ENCODE measurements around the gene RAD50. TPM values are rescaled to one million over a fixed set of nuclear protein-coding genes. Genes with fewer than 3 reads are reported as not detected.
"Not testable (repeated sequence)": the region's sequence is repeated elsewhere in the genome, so short reads cannot be mapped to it uniquely, and the experiment has no call there.

Gene RAD50
- total RNA-seq (17.6 TPM), polyA plus RNA-seq (8.9 TPM)
- long read RNA-seq, donor 1 = 0 reads
- long read RNA-seq, donor 2 = 0 reads
- long read RNA-seq, donor 3, partial matches to known transcripts = 5 of 5 reads
- long read RNA-seq, donor 3, other reads (novel, unspliced or antisense) = 0 of 5 reads
- long read RNA-seq, donor 4 = 0 reads
- long read RNA-seq, donor 5, partial matches to known transcripts = 6 of 6 reads
- long read RNA-seq, donor 5, other reads (novel, unspliced or antisense) = 0 of 6 reads
- long read RNA-seq, donor 6, full-length matches to known transcripts = 2 of 18 reads
- long read RNA-seq, donor 6, partial matches to known transcripts = 16 of 18 reads
- long read RNA-seq, donor 6, other reads (novel, unspliced or antisense) = 0 of 18 reads
- long read RNA-seq, donor 7, partial matches to known transcripts = 5 of 5 reads
- long read RNA-seq, donor 7, other reads (novel, unspliced or antisense) = 0 of 5 reads
- long read RNA-seq, donor 8, partial matches to known transcripts = 5 of 5 reads
- long read RNA-seq, donor 8, other reads (novel, unspliced or antisense) = 0 of 5 reads
- long read RNA-seq, donor 9 = 0 reads
- long read RNA-seq, donor 10 = 0 reads

DNA sequence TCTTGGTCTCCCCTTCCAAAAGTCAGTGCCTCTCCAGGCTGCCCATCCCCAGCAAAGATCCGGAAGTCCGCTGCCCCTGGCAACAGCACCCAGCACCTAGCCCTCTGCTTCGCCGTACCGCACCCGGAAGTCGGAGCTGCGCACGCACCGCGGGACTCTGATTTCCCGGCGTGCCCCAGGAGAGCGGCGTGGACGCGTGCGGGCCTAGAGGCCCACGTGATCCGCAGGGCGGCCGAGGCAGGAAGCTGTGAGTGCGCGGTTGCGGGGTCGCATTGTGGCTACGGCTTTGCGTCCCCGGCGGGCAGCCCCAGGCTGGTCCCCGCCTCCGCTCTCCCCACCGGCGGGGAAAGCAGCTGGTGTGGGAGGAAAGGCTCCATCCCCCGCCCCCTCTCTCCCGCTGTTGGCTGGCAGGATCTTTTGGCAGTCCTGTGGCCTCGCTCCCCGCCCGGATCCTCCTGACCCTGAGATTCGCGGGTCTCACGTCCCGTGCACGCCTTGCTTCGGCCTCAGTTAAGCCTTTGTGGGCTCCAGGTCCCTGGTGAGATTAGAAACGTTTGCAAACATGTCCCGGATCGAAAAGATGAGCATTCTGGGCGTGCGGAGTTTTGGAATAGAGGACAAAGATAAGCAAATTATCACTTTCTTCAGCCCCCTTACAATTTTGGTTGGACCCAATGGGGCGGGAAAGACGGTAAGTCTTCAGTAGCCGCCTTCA lies at the start of gene RAD50:
Gene RAD50 (plus strand): TSS at position 215 of the 715 bp plus-strand sequence. CDS start 348 bp downstream, at position 563.
- Histone ChIP-seq H3K4me3 (ENCODE audit: low read length in 2 of 2) (peak within 1 kb of the TSS; percentile 92 to 99), H3K4me1 (ENCODE audit: control insufficient read depth in 2 of 2, insufficient read depth in 2 of 2, low read length in 2 of 2) (peaks cover 5 to 18% of the 10 kb centered on the region in 2 donors), H3K9me3 (ENCODE audit: control insufficient read depth in 2 of 2, insufficient read depth in 1 of 2, low read length in 1 of 2) (peaks cover 0 to 7% of the 10 kb centered on the region in 2 donors), H3K27ac (ENCODE audit: low read depth in 1 of 2, low read length in 1 of 2) (peak within 1 kb of the TSS; percentile 87 to 96), H3K27me3 (ENCODE audit: control insufficient read depth in 2 of 2, insufficient read depth in 1 of 2, low read length in 1 of 2) (no peaks in the 10 kb centered on the region), H3K36me3 (ENCODE audit: control insufficient read depth in 2 of 2, insufficient read depth in 2 of 2, low read length in 1 of 2) (peaks cover 0 to 22% of the 10 kb centered on the region in 2 donors)
- under 1% methylated on average over 53 of the region's 53 CpGs for WGBS
- peak; percentile 68 to 94 (median 83) for DNase-seq (ENCODE audit: low read depth in 6 of 9, low spot score in 9 of 9)

GRCh38 chr5:132510076-132510475 lies 46.7 kb upstream of the RAD50 start:
- no peak for DNase-seq (ENCODE audit: low read depth in 6 of 9, low spot score in 9 of 9)
- no peak overlapping the region for H3K27ac ChIP-seq (ENCODE audit: low read depth in 1 of 2, low read length in 1 of 2)

DNA sequence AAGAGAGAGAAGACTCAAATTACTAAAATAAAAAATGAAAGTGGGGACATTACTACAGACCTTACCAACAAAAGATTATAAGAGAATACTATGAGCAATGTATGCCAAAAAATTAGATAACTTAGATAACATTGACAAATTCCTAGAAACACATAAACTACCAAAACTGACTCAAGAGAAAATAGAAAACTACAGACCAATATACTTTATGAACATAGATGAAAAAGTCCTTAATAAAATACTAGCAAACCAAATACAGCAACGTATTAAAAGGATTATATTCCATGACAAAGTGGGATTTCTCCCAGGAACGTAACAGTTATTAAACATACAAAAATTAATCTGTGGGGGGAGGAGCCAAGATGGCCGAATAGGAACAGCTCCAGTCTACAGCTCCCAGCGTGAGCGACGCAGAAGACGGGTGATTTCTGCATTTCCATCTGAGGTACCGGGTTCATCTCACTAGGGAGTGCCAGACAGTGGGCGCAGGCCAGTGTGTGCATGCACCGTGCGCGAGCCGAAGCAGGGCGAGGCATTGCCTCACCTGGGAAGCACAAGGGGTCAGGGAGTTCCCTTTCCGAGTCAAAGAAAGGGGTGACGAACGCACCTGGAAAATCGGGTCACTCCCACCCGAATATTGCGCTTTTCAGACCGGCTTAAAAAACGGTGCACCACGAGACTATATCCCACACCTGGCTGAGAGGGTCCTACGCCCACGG lies 43.0 kb upstream of the RAD50 start:
- 92% methylated on average over 12 of the region's 25 CpGs for WGBS
- H3K4me3 ChIP-seq (ENCODE audit: low read length in 2 of 2); H3K4me1 ChIP-seq (ENCODE audit: control insufficient read depth in 2 of 2, insufficient read depth in 2 of 2, low read length in 2 of 2); H3K9me3 ChIP-seq (ENCODE audit: control insufficient read depth in 2 of 2, insufficient read depth in 1 of 2, low read length in 1 of 2); DNase-seq (ENCODE audit: low read depth in 6 of 9, low spot score in 9 of 9); H3K27me3 ChIP-seq (ENCODE audit: control insufficient read depth in 2 of 2, insufficient read depth in 1 of 2, low read length in 1 of 2); H3K36me3 ChIP-seq (ENCODE audit: control insufficient read depth in 2 of 2, insufficient read depth in 2 of 2, low read length in 1 of 2); H3K27ac ChIP-seq (ENCODE audit: low read depth in 1 of 2, low read length in 1 of 2): not testable (repeated sequence)

More at GRCh38 chr5:132510076-132510475, 46.7 kb upstream of the RAD50 start:
- H3K36me3 ChIP-seq (ENCODE audit: control insufficient read depth in 2 of 2, insufficient read depth in 2 of 2, low read length in 1 of 2) = no peaks in the 10 kb centered on the region
- H3K4me3 ChIP-seq (ENCODE audit: low read length in 2 of 2) = no peak overlapping the region
- H3K27me3 ChIP-seq (ENCODE audit: control insufficient read depth in 2 of 2, insufficient read depth in 1 of 2, low read length in 1 of 2) = no peaks in the 10 kb centered on the region
- H3K4me1 ChIP-seq (ENCODE audit: control insufficient read depth in 2 of 2, insufficient read depth in 2 of 2, low read length in 2 of 2) = no peaks in the 10 kb centered on the region
- no peaks in the 10 kb centered on the region for H3K9me3 ChIP-seq (ENCODE audit: control insufficient read depth in 2 of 2, insufficient read depth in 1 of 2, low read length in 1 of 2)

DNA sequence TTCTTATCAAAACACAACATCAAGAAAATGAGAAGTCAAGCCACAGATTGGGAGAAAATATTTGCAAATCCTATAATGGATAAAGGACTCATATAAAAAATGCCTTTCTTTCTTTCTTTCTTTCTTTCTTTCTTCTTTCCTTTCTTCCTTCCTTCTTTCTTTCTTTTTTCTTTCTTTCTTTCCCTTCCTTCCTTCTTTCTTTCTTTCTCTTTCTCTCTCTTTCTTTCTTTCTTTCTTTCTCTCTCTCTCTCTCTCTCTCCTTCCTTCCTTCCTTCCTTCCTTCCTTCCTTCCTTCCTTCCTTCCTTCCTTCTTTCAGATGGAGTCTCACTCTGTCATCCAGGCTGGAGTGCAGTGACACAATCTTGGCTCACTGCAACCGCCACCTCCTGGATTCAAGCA lies 34.7 kb upstream of the RAD50 start:
- H3K4me3 ChIP-seq (ENCODE audit: low read length in 2 of 2); H3K4me1 ChIP-seq (ENCODE audit: control insufficient read depth in 2 of 2, insufficient read depth in 2 of 2, low read length in 2 of 2); H3K9me3 ChIP-seq (ENCODE audit: control insufficient read depth in 2 of 2, insufficient read depth in 1 of 2, low read length in 1 of 2); H3K27ac ChIP-seq (ENCODE audit: low read depth in 1 of 2, low read length in 1 of 2); H3K27me3 ChIP-seq (ENCODE audit: control insufficient read depth in 2 of 2, insufficient read depth in 1 of 2, low read length in 1 of 2); DNase-seq (ENCODE audit: low read depth in 6 of 9, low spot score in 9 of 9); H3K36me3 ChIP-seq (ENCODE audit: control insufficient read depth in 2 of 2, insufficient read depth in 2 of 2, low read length in 1 of 2): not testable (repeated sequence)
- WGBS = 98% methylated on average over 1 of the region's 1 CpG

GRCh38 chr5:132524877-132525276 lies 31.9 kb upstream of the RAD50 start:
- H3K36me3 ChIP-seq (ENCODE audit: control insufficient read depth in 2 of 2, insufficient read depth in 2 of 2, low read length in 1 of 2); H3K9me3 ChIP-seq (ENCODE audit: control insufficient read depth in 2 of 2, insufficient read depth in 1 of 2, low read length in 1 of 2); H3K4me3 ChIP-seq (ENCODE audit: low read length in 2 of 2); H3K27me3 ChIP-seq (ENCODE audit: control insufficient read depth in 2 of 2, insufficient read depth in 1 of 2, low read length in 1 of 2); DNase-seq (ENCODE audit: low read depth in 6 of 9, low spot score in 9 of 9); H3K27ac ChIP-seq (ENCODE audit: low read depth in 1 of 2, low read length in 1 of 2): not testable (repeated sequence)
- WGBS = 95% methylated on average over 5 of the region's 5 CpGs
- H3K4me1 ChIP-seq (ENCODE audit: control insufficient read depth in 2 of 2, insufficient read depth in 2 of 2, low read length in 2 of 2) = peaks cover 4 to 15% of the 10 kb centered on the region in 2 donors

DNA sequence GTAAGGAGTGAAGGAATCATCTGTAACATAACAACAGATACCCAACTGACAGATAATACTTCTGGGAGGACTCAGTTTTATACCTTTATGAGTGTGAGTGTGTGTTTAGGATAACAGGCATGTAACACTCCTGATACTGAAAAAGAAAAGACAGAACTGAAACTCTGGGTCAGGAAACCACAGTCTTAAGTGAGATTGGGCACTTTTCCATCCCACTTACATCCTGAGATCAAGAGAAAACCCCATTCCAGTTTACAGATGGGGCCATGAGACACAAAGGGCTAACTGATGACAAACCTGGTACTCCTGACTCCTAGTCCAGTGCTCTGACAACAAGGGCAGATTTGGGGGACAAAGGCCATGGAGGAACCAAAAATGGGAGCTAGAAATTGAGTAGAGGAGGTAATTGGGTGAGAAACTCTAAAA lies 31.5 kb upstream of the RAD50 start:
- peaks cover 4 to 15% of the 10 kb centered on the region in 2 donors for H3K4me1 ChIP-seq (ENCODE audit: control insufficient read depth in 2 of 2, insufficient read depth in 2 of 2, low read length in 2 of 2)
- no peak overlapping the region for H3K4me3 ChIP-seq (ENCODE audit: low read length in 2 of 2)
- no peaks in the 10 kb centered on the region for H3K36me3 ChIP-seq (ENCODE audit: control insufficient read depth in 2 of 2, insufficient read depth in 2 of 2, low read length in 1 of 2)
- no peak for DNase-seq (ENCODE audit: low read depth in 6 of 9, low spot score in 9 of 9)
- no peaks in the 10 kb centered on the region for H3K9me3 ChIP-seq (ENCODE audit: control insufficient read depth in 2 of 2, insufficient read depth in 1 of 2, low read length in 1 of 2)
- H3K27ac ChIP-seq (ENCODE audit: low read depth in 1 of 2, low read length in 1 of 2) = no peak overlapping the region
- no peaks in the 10 kb centered on the region for H3K27me3 ChIP-seq (ENCODE audit: control insufficient read depth in 2 of 2, insufficient read depth in 1 of 2, low read length in 1 of 2)

GRCh38 chr5:132526290-132526973 lies 30.3 kb upstream of the RAD50 start:
- Histone ChIP-seq H3K4me3 (ENCODE audit: low read length in 2 of 2) (peak overlapping the region in 1 of 2 donors; percentile 11), H3K36me3 (ENCODE audit: control insufficient read depth in 2 of 2, insufficient read depth in 2 of 2, low read length in 1 of 2) (no peaks in the 10 kb centered on the region), H3K27ac (ENCODE audit: low read depth in 1 of 2, low read length in 1 of 2) (no peak overlapping the region), H3K9me3 (ENCODE audit: control insufficient read depth in 2 of 2, insufficient read depth in 1 of 2, low read length in 1 of 2) (no peaks in the 10 kb centered on the region), H3K27me3 (ENCODE audit: control insufficient read depth in 2 of 2, insufficient read depth in 1 of 2, low read length in 1 of 2) (no peaks in the 10 kb centered on the region), H3K4me1 (ENCODE audit: control insufficient read depth in 2 of 2, insufficient read depth in 2 of 2, low read length in 2 of 2) (peaks cover 4 to 15% of the 10 kb centered on the region in 2 donors)
- peak in 8 of 9 donors; percentile 27 to 76 (median 48) for DNase-seq (ENCODE audit: low read depth in 6 of 9, low spot score in 9 of 9)
- WGBS = 56% methylated on average over 11 of the region's 11 CpGs

GRCh38 chr5:132526974-132527564 lies 29.7 kb upstream of the RAD50 start:
- 67% methylated on average over 8 of the region's 8 CpGs for WGBS
- no peaks in the 10 kb centered on the region for H3K36me3 ChIP-seq (ENCODE audit: control insufficient read depth in 2 of 2, insufficient read depth in 2 of 2, low read length in 1 of 2)

More at GRCh38 chr5:132526974-132527564, 29.7 kb upstream of the RAD50 start:
- DNase-seq (ENCODE audit: low read depth in 6 of 9, low spot score in 9 of 9) = peak in 1 of 9 donors; percentile 2
- Histone ChIP-seq H3K9me3 (ENCODE audit: control insufficient read depth in 2 of 2, insufficient read depth in 1 of 2, low read length in 1 of 2) (no peaks in the 10 kb centered on the region), H3K27ac (ENCODE audit: low read depth in 1 of 2, low read length in 1 of 2) (no peak overlapping the region), H3K27me3 (ENCODE audit: control insufficient read depth in 2 of 2, insufficient read depth in 1 of 2, low read length in 1 of 2) (no peaks in the 10 kb centered on the region), H3K4me1 (ENCODE audit: control insufficient read depth in 2 of 2, insufficient read depth in 2 of 2, low read length in 2 of 2) (peaks cover 4 to 15% of the 10 kb centered on the region in 2 donors), H3K4me3 (ENCODE audit: low read length in 2 of 2) (no peak overlapping the region)

All from thymus (tissue), 14 donors.